RWPE2 (cell line): ENCODE results near the gene CASP3.
"Not testable (repeated sequence)": the region's sequence is repeated elsewhere in the genome, so short reads cannot be mapped to it uniquely, and the experiment has no call there.

Experiments
- ATAC-seq: fragments of 200-7000 bp; cut with Tn5 transposase; 3 replicates; pipeline ENCODE4 v1.9.1; 2021; ENCODE audit warnings: low read depth
- DNase-seq: peaks from one replicate; pipeline ENCODE4 v3.0.0-alpha.2; 2020; ENCODE audit warnings: low spot score
- H3K27ac ChIP-seq: fragments of 450-650 bp; 2 replicates; pipeline ENCODE4 v1.5.1; 2017; ENCODE audit warnings: mild to moderate bottlenecking; ENCODE audit not compliant: poor library complexity, severe bottlenecking
- H3K27me3 ChIP-seq: fragments of 250-450 bp; sonication (Bioruptor Pico); 2 replicates; pipeline ENCODE4 v1.5.1; 2021; ENCODE audit warnings: mild to moderate bottlenecking, moderate library complexity; ENCODE audit not compliant: insufficient read depth, poor library complexity, severe bottlenecking
- H3K36me3 ChIP-seq: fragments of 250-450 bp; sonication (Bioruptor Pico); 2 replicates; pipeline ENCODE4 v1.5.1; 2020; ENCODE audit warnings: low read depth, mild to moderate bottlenecking, moderate library complexity
- H3K4me1 ChIP-seq: fragments of 250-450 bp; sonication (Bioruptor Pico); 2 replicates; pipeline ENCODE4 v1.5.1; 2021; ENCODE audit warnings: mild to moderate bottlenecking, moderate library complexity; ENCODE audit not compliant: insufficient read depth, poor library complexity, severe bottlenecking
- H3K4me3 ChIP-seq: fragments of 250-450 bp; sonication (Bioruptor Pico); 2 replicates; pipeline ENCODE4 v1.5.1; 2021; ENCODE audit warnings: mild to moderate bottlenecking, moderate library complexity; ENCODE audit not compliant: severe bottlenecking
- H3K9me3 ChIP-seq: fragments of 250-450 bp; sonication (Bioruptor Pico); 2 replicates; pipeline ENCODE4 v1.5.1; 2021; ENCODE audit warnings: mild to moderate bottlenecking, moderate library complexity; ENCODE audit not compliant: severe bottlenecking
- CTCF ChIP-seq: fragments of 450-650 bp; IDR thresholded peaks from one replicate; pipeline ENCODE4 v1.5.1; 2017; ENCODE audit warnings: mild to moderate bottlenecking, moderate library complexity; ENCODE audit not compliant: poor library complexity, severe bottlenecking

The CASP3 gene

DNA sequence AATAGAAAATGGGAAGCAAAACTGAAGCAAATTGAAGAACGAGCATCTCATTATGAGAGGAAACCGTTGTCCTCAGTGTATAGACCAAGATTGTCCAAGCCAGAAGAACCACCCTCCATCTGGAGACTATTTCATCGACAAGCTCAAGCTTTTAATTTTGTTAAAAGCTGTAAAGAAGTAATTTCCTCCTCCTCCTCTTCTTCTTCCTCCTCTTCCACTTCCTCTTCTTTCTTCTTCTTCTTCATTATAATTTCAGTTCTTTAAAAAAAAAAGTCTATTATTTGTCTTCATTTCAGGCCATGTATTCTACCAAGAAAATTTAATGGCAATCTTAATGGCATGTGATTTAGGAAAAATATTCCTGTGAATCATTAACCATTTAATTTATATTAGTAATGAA is 7.9 kb upstream of the CASP3 start:
- H3K27ac ChIP-seq, result no peak overlapping the region
- H3K9me3 ChIP-seq, result no peaks in the 10 kb centered on the region
- ATAC-seq (no peak), DNase-seq (no peak)
- peaks cover 52% of the 10 kb centered on the region for H3K36me3 ChIP-seq
- H3K27me3 ChIP-seq, result no peaks in the 10 kb centered on the region
- H3K4me1 ChIP-seq, result no peaks in the 10 kb centered on the region
- H3K4me3 ChIP-seq, result no peak overlapping the region
- no peak for TF ChIP-seq CTCF

GRCh38 chr4:184655889-184656869 is 6.9 kb upstream of the CASP3 start:
- H3K27ac ChIP-seq, result no peak overlapping the region

DNA sequence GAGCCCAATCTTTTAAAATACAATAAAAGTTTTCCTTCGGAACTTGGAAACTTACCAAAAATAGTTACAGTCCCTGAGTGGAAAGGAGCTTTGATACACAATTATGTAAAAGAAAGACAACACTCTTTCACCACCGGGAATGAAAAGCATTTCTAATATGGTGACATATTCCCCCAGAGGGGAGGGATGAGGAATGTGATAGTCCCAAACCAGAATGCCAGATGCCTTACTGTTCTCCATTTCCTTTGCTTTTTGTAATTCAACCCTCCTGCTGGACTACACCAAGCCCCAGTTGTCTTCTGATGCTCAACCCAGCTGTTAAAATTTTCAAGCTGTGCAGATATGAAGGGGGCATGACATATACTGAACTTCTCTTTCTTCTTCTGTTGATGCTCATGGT is 4.4 kb upstream of the CASP3 start:
- Histone ChIP-seq H3K4me3 (no peak overlapping the region), H3K4me1 (peaks cover 4% of the 10 kb centered on the region), H3K9me3 (no peaks in the 10 kb centered on the region), H3K27ac (no peak overlapping the region), H3K36me3 (peaks cover 21% of the 10 kb centered on the region), H3K27me3 (no peaks in the 10 kb centered on the region)
- DNase-seq, result no peak
- no peak for ATAC-seq
- TF ChIP-seq CTCF, result no peak

More at GRCh38 chr4:184655889-184656869, 6.9 kb upstream of the CASP3 start:
- Histone ChIP-seq H3K36me3 (peaks cover 43% of the 10 kb centered on the region), H3K4me3 (no peak overlapping the region), H3K27me3 (no peaks in the 10 kb centered on the region), H3K9me3 (no peaks in the 10 kb centered on the region), H3K4me1 (no peaks in the 10 kb centered on the region)
- TF ChIP-seq CTCF, result no peak
- ATAC-seq (no peak), DNase-seq (no peak)

DNA sequence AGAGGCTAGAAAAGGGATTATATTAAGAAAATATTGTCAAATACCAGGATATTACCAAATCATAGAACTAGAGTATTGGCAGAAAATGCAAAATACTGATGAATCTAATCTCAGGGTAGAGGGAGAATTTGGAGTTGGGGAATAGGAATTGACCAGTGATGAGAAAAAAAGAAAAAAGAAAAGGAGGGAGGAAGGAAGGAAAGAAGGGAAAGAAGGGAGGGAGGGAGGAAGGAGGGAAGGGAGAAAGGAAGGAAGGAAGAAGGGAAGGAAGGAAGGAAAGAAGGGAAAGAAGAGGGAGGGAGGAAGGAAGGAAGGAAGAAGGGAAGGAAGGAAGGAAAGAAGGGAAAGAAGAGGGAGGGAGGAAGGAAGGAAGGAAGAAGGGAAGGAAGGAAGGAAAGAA is 3.4 kb upstream of the CASP3 start:
- not testable (repeated sequence) for H3K27ac ChIP-seq

DNA sequence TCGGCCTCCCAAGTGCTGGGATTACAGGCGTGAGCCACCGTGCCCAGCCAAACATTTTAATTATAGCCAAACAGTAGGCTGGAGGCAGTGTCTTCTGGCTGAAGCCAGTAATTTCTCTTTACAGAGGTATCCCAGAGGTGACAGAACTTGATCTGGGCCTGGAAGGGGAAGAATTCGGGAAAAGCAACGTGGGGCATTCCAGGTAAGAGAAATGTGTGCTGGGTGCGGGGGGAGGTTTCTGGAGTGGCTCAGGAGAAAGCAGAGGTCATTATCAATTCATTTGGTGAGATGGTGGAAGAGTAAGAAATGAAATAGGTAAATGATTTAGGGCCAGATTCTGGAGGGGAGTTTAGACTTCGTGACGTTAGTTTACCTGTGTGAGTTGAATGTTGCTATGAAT is 2.7 kb upstream of the CASP3 start:
- Histone ChIP-seq H3K4me3 (no peak overlapping the region), H3K27ac (no peak overlapping the region), H3K4me1 (peaks cover 12% of the 10 kb centered on the region), H3K36me3 (peaks cover 15% of the 10 kb centered on the region), H3K9me3 (no peaks in the 10 kb centered on the region), H3K27me3 (no peaks in the 10 kb centered on the region)
- ATAC-seq, result no peak
- no peak for TF ChIP-seq CTCF
- no peak for DNase-seq

More for the DNA sequence above, 3.4 kb upstream of the CASP3 start:
- ATAC-seq, H3K9me3 ChIP-seq, DNase-seq, H3K4me1 ChIP-seq, H3K4me3 ChIP-seq, H3K27me3 ChIP-seq: not testable (repeated sequence)
- H3K36me3 ChIP-seq, result peaks cover 21% of the 10 kb centered on the region
